Putamen (tissue), 1 donor: ENCODE results near the gene HCFC1R1.

ENCODE experiments used
- DNase-seq: peaks from one replicate; pipeline ENCODE4 v3.0.0-alpha.2; 2016; ENCODE audit warnings: low spot score

The HCFC1R1 gene

GRCh38 chr16:3020247-3020603 lies 3.5 kb downstream of the HCFC1R1 start, which contains the start of gene TNFRSF12A:
TNFRSF12A (plus strand) TSS chr16:3020368; CDS start chr16:3020398, 30 bp downstream.
- DNase-seq = no peak

GRCh38 chr16:3019594-3020246 lies 4.0 kb downstream of the HCFC1R1 start:
- DNase-seq = no peak

- no peak for DNase-seq
Measured at GRCh38 chr16:3017794-3018506, 5.8 kb downstream of the HCFC1R1 start, which contains the start of gene CLDN6. CLDN6 (minus strand) TSS chr16:3018183; CDS start chr16:3016021, 2,162 bp downstream.

- DNase-seq = no peak
Measured at GRCh38 chr16:3017344-3017743, 6.4 kb downstream of the HCFC1R1 start.

GRCh38 chr16:3015865-3016521 lies 7.7 kb downstream of the HCFC1R1 start:
- DNase-seq = no peak

- no peak for DNase-seq
Measured at GRCh38 chr16:3014971-3015370, 8.8 kb downstream of the HCFC1R1 start.

- DNase-seq = no peak
Measured at GRCh38 chr16:3013998-3014690, 9.6 kb downstream of the HCFC1R1 start.

- DNase-seq = no peak
Measured at GRCh38 chr16:3013491-3013951, 10.2 kb downstream of the HCFC1R1 start.

GRCh38 chr16:3012828-3013420 lies 10.8 kb downstream of the HCFC1R1 start, which contains the start of gene CLDN9:
CLDN9 (plus strand) TSS chr16:3012923; CDS start chr16:3013363, 440 bp downstream.
- DNase-seq = no peak

- DNase-seq = no peak
Measured at GRCh38 chr16:3012246-3012645, 11.5 kb downstream of the HCFC1R1 start.

- DNase-seq = no peak
Measured at GRCh38 chr16:3010510-3010909, 13.2 kb downstream of the HCFC1R1 start.

GRCh38 chr16:3009568-3010390 lies 14.0 kb downstream of the HCFC1R1 start:
- DNase-seq = no peak

GRCh38 chr16:3008690-3009037 lies 15.1 kb downstream of the HCFC1R1 start:
- no peak for DNase-seq

- DNase-seq = no peak
Measured at GRCh38 chr16:3007957-3008689, 15.6 kb downstream of the HCFC1R1 start.

- DNase-seq = no peak
Measured at GRCh38 chr16:3007059-3007956, 16.4 kb downstream of the HCFC1R1 start.

- DNase-seq = no peak
Measured at GRCh38 chr16:3004781-3005284, 18.9 kb downstream of the HCFC1R1 start.

- DNase-seq = no peak
Measured at GRCh38 chr16:3004319-3004718, 19.4 kb downstream of the HCFC1R1 start.

- DNase-seq = peak; percentile 98
Measured at GRCh38 chr16:3003582-3004270, 20.0 kb downstream of the HCFC1R1 start.
